GM10266 (cell line): Measurements from ENCODE around the gene ACTR5.

Experiments used
- DNase-seq: peaks from one replicate; pipeline ENCODE4 v3.0.0; 2012; ENCODE audit errors: extremely low spot score
- TF ChIP-seq, protein P1 (sequence below): IDR thresholded peaks from 2 replicates; pipeline ENCODE4 v1.5.1; 2012; ENCODE audit warnings: mild to moderate bottlenecking, low read depth; ENCODE audit not compliant: control insufficient read depth, insufficient read depth; ENCODE audit errors: missing control alignments

The ACTR5 gene

DNA sequence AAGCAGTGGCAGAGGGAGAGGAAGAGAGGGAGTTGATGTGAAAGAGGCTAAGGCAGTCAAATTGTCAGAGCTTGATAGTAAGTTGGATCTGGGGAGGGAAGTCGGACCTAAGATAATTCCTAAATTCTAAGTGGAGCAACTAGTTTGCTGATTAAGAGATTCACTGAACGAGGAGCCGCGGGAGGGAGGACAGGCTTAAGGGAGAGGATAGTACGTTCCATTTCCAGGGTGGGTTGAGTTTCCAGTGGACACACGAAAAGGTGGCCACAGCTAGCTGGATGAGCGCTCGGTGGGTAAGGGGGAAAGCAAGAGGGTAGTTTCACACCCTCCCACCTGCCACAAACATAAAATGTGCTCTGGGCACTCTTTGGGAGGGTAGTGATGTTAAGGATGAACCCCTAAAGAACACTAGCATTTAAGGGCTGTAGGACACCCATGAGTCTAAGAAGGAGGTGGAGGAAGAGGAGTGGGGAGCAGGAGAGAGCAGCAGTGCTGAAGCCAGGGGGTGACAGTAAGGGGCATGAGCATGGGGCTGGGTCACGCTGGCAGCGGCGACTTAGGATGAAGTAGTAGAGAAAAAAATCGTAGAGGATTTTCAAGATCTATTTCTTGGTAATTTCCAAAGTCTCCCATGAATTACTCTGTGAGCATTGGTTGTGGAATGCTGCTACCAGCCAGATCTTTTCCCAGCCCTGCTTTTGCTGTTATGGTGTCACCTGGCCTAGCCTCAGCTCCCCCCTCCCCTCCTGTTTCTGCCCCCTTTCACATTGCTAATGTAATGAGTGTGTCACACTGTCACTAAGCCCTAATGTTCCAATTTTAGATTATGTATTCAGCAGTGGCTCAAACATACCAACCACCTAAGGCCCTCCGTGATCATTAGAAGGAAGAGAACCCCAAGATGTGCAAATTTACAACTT, 21.4 kb downstream of the ACTR5 start:
- TF ChIP-seq, protein P1, sequence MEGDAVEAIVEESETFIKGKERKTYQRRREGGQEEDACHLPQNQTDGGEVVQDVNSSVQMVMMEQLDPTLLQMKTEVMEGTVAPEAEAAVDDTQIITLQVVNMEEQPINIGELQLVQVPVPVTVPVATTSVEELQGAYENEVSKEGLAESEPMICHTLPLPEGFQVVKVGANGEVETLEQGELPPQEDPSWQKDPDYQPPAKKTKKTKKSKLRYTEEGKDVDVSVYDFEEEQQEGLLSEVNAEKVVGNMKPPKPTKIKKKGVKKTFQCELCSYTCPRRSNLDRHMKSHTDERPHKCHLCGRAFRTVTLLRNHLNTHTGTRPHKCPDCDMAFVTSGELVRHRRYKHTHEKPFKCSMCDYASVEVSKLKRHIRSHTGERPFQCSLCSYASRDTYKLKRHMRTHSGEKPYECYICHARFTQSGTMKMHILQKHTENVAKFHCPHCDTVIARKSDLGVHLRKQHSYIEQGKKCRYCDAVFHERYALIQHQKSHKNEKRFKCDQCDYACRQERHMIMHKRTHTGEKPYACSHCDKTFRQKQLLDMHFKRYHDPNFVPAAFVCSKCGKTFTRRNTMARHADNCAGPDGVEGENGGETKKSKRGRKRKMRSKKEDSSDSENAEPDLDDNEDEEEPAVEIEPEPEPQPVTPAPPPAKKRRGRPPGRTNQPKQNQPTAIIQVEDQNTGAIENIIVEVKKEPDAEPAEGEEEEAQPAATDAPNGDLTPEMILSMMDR, result no peak
- DNase-seq, result no peak

DNA sequence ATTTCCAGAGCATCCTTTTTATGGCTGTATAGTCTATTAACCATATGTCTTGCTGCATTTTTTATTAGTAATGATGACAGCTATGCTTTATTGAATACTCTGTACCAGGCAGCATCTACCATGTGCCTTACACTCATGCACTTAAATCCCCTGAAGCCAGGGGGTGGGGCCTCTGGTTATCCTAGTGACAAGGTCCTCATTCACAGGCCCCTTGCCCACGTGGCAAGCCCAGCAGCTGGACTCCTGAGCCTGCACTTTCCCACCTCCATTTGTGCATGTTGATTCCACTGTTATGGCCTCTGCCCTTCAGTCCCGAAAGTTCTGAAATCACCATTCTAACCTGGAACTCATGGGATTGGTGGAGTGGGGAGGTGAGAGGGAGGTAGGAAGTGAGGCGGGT, 22.3 kb downstream of the ACTR5 start:
- TF ChIP-seq, protein P1, result no peak
- no peak for DNase-seq

DNA sequence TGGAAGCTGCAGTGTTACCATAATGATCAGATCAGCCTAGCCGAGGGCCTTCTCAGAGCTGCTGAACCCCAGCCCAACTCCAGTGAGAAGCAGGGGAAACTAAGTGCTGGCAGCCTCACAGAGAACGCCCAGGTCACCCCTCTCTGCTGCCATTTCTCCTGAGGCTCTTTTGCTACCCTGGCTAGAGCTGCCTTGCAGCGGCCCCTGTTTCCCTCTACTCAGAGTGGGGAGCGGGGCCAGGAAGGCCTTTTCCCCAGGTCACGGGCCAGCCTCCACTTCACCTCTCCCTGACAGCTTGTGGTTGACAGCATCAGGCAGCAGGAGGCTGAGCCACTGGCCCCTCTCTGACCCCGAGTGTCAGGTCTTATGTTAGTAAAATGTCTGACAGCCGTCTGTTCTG, 22.7 kb downstream of the ACTR5 start:
- DNase-seq, result no peak
- TF ChIP-seq, protein P1, result no peak

DNA sequence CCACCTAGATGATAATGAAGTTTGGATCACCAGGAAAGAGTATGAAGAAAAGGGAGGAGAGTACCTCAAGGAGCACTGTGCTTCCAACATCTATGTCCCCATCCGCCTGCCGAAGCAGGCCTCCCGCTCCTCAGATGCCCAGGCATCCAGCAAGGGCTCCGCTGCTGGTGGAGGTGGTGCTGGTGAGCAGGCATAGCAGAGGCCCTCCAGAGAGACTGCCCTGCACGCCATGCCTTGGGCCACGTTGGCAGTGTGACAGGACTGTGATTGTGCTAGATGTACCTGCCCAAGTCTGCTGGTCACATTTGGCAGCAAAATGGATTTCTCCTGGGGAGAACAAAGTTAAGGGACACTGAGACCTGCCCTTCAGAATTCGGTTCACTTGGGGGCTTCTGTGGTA, 23.4 kb downstream of the ACTR5 start:
- TF ChIP-seq, protein P1, result no peak
- DNase-seq, result no peak

DNA sequence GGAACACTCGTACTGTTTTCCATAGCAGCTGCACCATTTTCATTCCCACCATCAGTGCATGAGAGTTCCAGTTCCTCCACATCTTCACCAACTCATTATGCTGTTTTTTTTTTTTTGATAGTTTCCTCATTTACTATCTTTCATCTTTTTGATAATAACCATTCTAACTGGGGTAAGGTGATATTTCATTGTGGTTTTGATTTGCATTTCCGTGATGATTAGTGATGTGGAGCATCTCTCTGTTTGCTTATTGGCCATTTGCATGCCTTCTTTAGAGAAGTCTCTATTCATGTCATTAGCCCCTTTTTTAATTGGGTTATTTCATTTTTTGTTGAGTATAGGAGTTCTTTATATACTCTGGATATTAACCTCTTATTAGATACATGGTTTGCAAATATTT, 25.9 kb downstream of the ACTR5 start:
- DNase-seq, result no peak
- TF ChIP-seq, protein P1, result no peak

DNA sequence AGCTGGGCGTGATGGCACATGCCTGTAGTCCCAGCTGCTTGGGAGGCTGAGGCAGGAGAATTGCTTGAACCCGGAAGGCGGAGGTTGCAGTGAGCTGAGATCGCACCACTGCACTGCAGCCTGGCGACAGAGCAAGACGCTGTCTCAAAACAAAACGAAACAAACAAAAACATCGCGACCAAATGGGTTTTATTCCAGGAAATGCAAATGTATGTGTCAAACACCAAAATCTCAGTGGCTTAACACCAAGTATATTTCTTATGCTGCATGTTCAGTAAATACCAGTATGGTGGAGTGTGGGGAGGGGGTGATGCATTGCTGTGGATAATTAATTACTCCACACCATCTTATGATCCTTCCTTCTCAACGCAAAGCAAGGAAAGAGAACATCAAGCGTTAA, 28.1 kb downstream of the ACTR5 start:
- TF ChIP-seq, protein P1, result no peak
- DNase-seq, result no peak
